Measurements from ENCODE around the gene RAMP3. TPM values are rescaled to one million over a fixed set of nuclear protein-coding genes. Genes with fewer than 3 reads are reported as not detected.

Gene RAMP3
- total and polyA plus RNA-seq, 10 of the 15 experiments (the other 5 are each of a cell fraction or from before 2014, with no cell fraction given) = not detected

DNA sequence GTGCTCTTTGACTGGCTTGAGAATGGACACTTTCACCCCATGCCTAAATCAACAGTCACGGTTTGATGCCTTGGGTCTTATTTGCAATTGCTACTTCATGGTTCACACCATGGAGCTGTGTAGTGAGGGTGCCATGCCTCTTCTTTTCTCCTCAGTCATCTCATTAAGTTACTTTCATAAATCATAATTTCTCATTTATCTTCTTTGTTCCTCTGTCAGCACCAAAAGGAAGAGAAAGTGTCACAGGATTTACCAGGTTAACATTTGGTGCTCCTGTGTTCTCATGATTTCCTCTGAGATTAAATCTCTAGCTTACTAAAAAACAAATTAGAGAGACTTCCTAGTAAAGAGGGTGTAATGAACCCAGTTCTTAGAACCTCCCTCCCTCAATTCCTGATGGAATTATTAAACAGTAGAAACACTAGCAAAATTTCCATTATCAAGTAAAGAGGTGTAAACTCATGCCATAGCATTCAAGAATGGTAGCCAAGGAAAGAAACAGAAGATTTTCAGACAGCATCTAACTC lies 75.7 kb downstream of the RAMP3 start (continued):
- TF ChIP-seq NRF1 (conservative IDR thresholded peaks at IDR 0.05; ENCODE audit: low read depth, low read length) = no peak
- TF ChIP-seq, protein P1, sequence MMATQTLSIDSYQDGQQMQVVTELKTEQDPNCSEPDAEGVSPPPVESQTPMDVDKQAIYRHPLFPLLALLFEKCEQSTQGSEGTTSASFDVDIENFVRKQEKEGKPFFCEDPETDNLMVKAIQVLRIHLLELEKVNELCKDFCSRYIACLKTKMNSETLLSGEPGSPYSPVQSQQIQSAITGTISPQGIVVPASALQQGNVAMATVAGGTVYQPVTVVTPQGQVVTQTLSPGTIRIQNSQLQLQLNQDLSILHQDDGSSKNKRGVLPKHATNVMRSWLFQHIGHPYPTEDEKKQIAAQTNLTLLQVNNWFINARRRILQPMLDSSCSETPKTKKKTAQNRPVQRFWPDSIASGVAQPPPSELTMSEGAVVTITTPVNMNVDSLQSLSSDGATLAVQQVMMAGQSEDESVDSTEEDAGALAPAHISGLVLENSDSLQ (IDR thresholded peaks at IDR 0.05) = no peak
- TF ChIP-seq ZNF384 (IDR thresholded peaks at IDR 0.05; ENCODE audit: borderline replicate concordance, low read depth, low read length) = no peak
- TF ChIP-seq, protein P2, sequence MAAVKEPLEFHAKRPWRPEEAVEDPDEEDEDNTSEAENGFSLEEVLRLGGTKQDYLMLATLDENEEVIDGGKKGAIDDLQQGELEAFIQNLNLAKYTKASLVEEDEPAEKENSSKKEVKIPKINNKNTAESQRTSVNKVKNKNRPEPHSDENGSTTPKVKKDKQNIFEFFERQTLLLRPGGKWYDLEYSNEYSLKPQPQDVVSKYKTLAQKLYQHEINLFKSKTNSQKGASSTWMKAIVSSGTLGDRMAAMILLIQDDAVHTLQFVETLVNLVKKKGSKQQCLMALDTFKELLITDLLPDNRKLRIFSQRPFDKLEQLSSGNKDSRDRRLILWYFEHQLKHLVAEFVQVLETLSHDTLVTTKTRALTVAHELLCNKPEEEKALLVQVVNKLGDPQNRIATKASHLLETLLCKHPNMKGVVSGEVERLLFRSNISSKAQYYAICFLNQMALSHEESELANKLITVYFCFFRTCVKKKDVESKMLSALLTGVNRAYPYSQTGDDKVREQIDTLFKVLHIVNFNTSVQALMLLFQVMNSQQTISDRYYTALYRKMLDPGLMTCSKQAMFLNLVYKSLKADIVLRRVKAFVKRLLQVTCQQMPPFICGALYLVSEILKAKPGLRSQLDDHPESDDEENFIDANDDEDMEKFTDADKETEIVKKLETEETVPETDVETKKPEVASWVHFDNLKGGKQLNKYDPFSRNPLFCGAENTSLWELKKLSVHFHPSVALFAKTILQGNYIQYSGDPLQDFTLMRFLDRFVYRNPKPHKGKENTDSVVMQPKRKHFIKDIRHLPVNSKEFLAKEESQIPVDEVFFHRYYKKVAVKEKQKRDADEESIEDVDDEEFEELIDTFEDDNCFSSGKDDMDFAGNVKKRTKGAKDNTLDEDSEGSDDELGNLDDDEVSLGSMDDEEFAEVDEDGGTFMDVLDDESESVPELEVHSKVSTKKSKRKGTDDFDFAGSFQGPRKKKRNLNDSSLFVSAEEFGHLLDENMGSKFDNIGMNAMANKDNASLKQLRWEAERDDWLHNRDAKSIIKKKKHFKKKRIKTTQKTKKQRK (IDR thresholded peaks at IDR 0.05; ENCODE audit: low read depth, low read length) = no peak
- no peak for TF ChIP-seq MYB (IDR thresholded peaks at IDR 0.05; ENCODE audit: borderline replicate concordance, low read depth, low read length)
- TF ChIP-seq GATAD2B (conservative IDR thresholded peaks at IDR 0.05; ENCODE audit: low read depth) = no peak
- no peak for TF ChIP-seq YBX1 (IDR thresholded peaks at IDR 0.05)
- TF ChIP-seq ZSCAN29 (IDR thresholded peaks at IDR 0.05) = no peak
- TF ChIP-seq JUNB (IDR thresholded peaks at IDR 0.05) = no peak

Other genes starting within 250 kb of the RAMP3 start
- 154 and 176 TPM in 2 replicates for gene MYO1G, start 178.8 kb upstream of the RAMP3 start, total RNA-seq (2014; rRNA removed)
- gene MYO1G, start 178.8 kb upstream of the RAMP3 start, total RNA-seq (2014; rRNA removed; fragmentation: Illumina TruSeq; extraction: Trizol) = 63.7 and 66.1 TPM in 2 replicates
- 224 and 232 TPM in 2 replicates for gene MYO1G, start 178.8 kb upstream of the RAMP3 start, total RNA-seq (2021)
- 54.3 and 118 TPM in 2 replicates for gene MYO1G, start 178.8 kb upstream of the RAMP3 start, polyA plus RNA-seq (2011; rRNA removed)
- 36.1 and 77.2 TPM in 2 replicates for gene MYO1G, start 178.8 kb upstream of the RAMP3 start, polyA plus RNA-seq (2014; fragmentation: Illumina TruSeq; extraction: Trizol)
- gene MYO1G, start 178.8 kb upstream of the RAMP3 start, polyA plus RNA-seq (2014; fragmentation: Nextera tagmentation; extraction: Ambion mirVana) = 1 to 10 TPM; 1.8 to 3.3 TPM
- gene MYO1G, start 178.8 kb upstream of the RAMP3 start, polyA plus RNA-seq (2014; rRNA removed) = 150 and 184 TPM in 2 replicates
- gene MYO1G, start 178.8 kb upstream of the RAMP3 start, polyA plus RNA-seq (2016; fragmentation: Nextera tagmentation; extraction: Ambion mirVana) = 100 to 1,000 TPM; 185 to 216 TPM
- 71.6 and 74.7 TPM in 2 replicates for gene CCM2, start 157.6 kb upstream of the RAMP3 start, total RNA-seq (2014; rRNA removed)
- 34.3 and 35.6 TPM in 2 replicates for gene CCM2, start 157.6 kb upstream of the RAMP3 start, total RNA-seq (2014; rRNA removed; fragmentation: Illumina TruSeq; extraction: Trizol)
- 61.2 and 61.6 TPM in 2 replicates for gene CCM2, start 157.6 kb upstream of the RAMP3 start, total RNA-seq (2021)
- gene CCM2, start 157.6 kb upstream of the RAMP3 start, polyA plus RNA-seq (2011; rRNA removed) = 22.5 and 30.2 TPM in 2 replicates
- gene CCM2, start 157.6 kb upstream of the RAMP3 start, polyA plus RNA-seq (2014; fragmentation: Illumina TruSeq; extraction: Trizol) = 19.1 and 36.2 TPM in 2 replicates
- gene CCM2, start 157.6 kb upstream of the RAMP3 start, polyA plus RNA-seq (2014; fragmentation: Nextera tagmentation; extraction: Ambion mirVana) = 1 to 10 TPM in 1 of 2 experiments, under 1 TPM in 1; 1.00 to 4.1 TPM
- 70.8 and 73.7 TPM in 2 replicates for gene CCM2, start 157.6 kb upstream of the RAMP3 start, polyA plus RNA-seq (2014; rRNA removed)
- 10 to 100 TPM; 75.2 to 82.3 TPM for gene CCM2, start 157.6 kb upstream of the RAMP3 start, polyA plus RNA-seq (2016; fragmentation: Nextera tagmentation; extraction: Ambion mirVana)
- not detected in 2 replicates for gene NACAD, start 68.8 kb upstream of the RAMP3 start, total RNA-seq (2014; rRNA removed)
- not detected in 2 replicates for gene NACAD, start 68.8 kb upstream of the RAMP3 start, total RNA-seq (2014; rRNA removed; fragmentation: Illumina TruSeq; extraction: Trizol)
- not detected in 2 replicates for gene NACAD, start 68.8 kb upstream of the RAMP3 start, total RNA-seq (2021)
- gene NACAD, start 68.8 kb upstream of the RAMP3 start, polyA plus RNA-seq (2011; rRNA removed) = not detected in 2 replicates
- not detected in 2 replicates for gene NACAD, start 68.8 kb upstream of the RAMP3 start, polyA plus RNA-seq (2014; fragmentation: Illumina TruSeq; extraction: Trizol)
- not detected for gene NACAD, start 68.8 kb upstream of the RAMP3 start, polyA plus RNA-seq (2014; fragmentation: Nextera tagmentation; extraction: Ambion mirVana)
- gene NACAD, start 68.8 kb upstream of the RAMP3 start, polyA plus RNA-seq (2014; rRNA removed) = not detected in 2 replicates
- not detected for gene NACAD, start 68.8 kb upstream of the RAMP3 start, polyA plus RNA-seq (2016; fragmentation: Nextera tagmentation; extraction: Ambion mirVana)
- gene TBRG4, start 46.1 kb upstream of the RAMP3 start, total RNA-seq (2014; rRNA removed) = 124 and 128 TPM in 2 replicates
- 54.5 and 59.6 TPM in 2 replicates for gene TBRG4, start 46.1 kb upstream of the RAMP3 start, total RNA-seq (2014; rRNA removed; fragmentation: Illumina TruSeq; extraction: Trizol)
- gene TBRG4, start 46.1 kb upstream of the RAMP3 start, total RNA-seq (2021) = 109 and 117 TPM in 2 replicates
- gene TBRG4, start 46.1 kb upstream of the RAMP3 start, polyA plus RNA-seq (2011; rRNA removed) = 79.4 and 126 TPM in 2 replicates
- gene TBRG4, start 46.1 kb upstream of the RAMP3 start, polyA plus RNA-seq (2014; fragmentation: Illumina TruSeq; extraction: Trizol) = 58.8 and 119 TPM in 2 replicates
- gene TBRG4, start 46.1 kb upstream of the RAMP3 start, polyA plus RNA-seq (2014; fragmentation: Nextera tagmentation; extraction: Ambion mirVana) = 10 to 100 TPM in 1 of 2 experiments, 1 to 10 TPM in 1; 8.4 to 13.3 TPM
- 104 and 111 TPM in 2 replicates for gene TBRG4, start 46.1 kb upstream of the RAMP3 start, polyA plus RNA-seq (2014; rRNA removed)
- 100 to 1,000 TPM; 124 to 130 TPM for gene TBRG4, start 46.1 kb upstream of the RAMP3 start, polyA plus RNA-seq (2016; fragmentation: Nextera tagmentation; extraction: Ambion mirVana)

All from GM12878 (cell line).